Thoracic aorta (tissue), 2 donors: ENCODE results near the gene PKNOX2. TPM values are rescaled to one million over a fixed set of nuclear protein-coding genes. Genes with fewer than 3 reads are reported as not detected.

Source experiments
- ATAC-seq: fragments of 150-250 bp; one replicate; pipeline ENCODE4 v1.8.0; 2017; ENCODE audit warnings: low read depth; ENCODE audit not compliant: insufficient number of reproducible peaks, low FRiP score
- DNase-seq: peaks from one replicate; pipeline ENCODE4 v3.0.0-alpha.2; 2020; ENCODE audit warnings: low spot score
- H3K27ac ChIP-seq, 2 donors: fragments of 200-600 bp; sonication (generic); 1 replicate in 1 of 2; 2 replicates in 1 of 2; pipeline ENCODE4 v1.5.1; 2016; ENCODE audit warnings: mild to moderate bottlenecking in 2 of 2, moderate library complexity in 2 of 2
- H3K27me3 ChIP-seq: fragments of 200-600 bp; sonication (generic); replicated peaks from 2 replicates; pipeline ENCODE4 v1.6.0; 2016; ENCODE audit warnings: mild to moderate bottlenecking; ENCODE audit not compliant: insufficient read depth
- H3K36me3 ChIP-seq: fragments of 200-600 bp; sonication (generic); one replicate; pipeline ENCODE4 v1.5.1; 2016
- H3K4me1 ChIP-seq, 2 donors: fragments of 200-600 bp; sonication (generic); 1 replicate in 1 of 2; 2 replicates in 1 of 2; pipeline versions ENCODE4 v1.5.1 to v1.6.0; 2016; ENCODE audit warnings: low read depth in 2 of 2, mild to moderate bottlenecking in 1 of 2; ENCODE audit not compliant: control insufficient read depth in 1 of 2
- H3K4me3 ChIP-seq: fragments of 200-600 bp; sonication (generic); 2 replicates; pipeline ENCODE4 v1.5.1; 2016; ENCODE audit warnings: mild to moderate bottlenecking
- H3K9me3 ChIP-seq: fragments of 200-600 bp; sonication (generic); 2 replicates; pipeline ENCODE4 v1.5.1; 2016
- total RNA-seq, 2 donors: library from RNA; depleted of rRNA; stranded (reverse); fragments of >200 nt; gene quantifications; one replicate each; pipeline versions ENCODE4 v1.1.0 to v1.2.3, GENCODE V29; 2016
- TF ChIP-seq, protein P1 (sequence below): fragments of 200-600 bp; sonication (generic); IDR thresholded peaks from one replicate; pipeline ENCODE4 v1.5.1; 2019; ENCODE audit warnings: antibody characterized with exemption

The PKNOX2 gene
- total RNA-seq, 2 donors from 2014 or later = 1.4 to 9.2 TPM

DNA sequence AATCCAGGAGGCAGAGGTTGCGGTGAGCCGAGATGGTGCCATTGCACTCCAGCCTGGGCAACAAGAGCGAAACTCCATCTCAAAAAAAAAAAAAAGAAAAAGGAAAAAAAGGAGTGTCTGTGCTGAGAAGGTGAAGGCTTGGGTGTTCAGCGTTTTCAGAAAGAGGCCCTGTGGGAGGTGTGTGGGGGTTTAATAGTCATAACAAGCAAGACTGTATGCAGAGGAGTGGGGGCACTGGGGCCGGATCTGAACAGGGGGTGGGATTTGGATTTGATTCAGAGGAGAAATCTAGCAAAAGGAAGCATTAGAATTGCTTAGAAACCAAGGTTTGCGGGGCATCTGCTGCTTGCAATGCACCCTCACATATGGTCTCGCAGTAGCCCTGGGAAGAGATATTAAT is 195.5 kb downstream of the PKNOX2 start:
- Histone ChIP-seq H3K4me3 (no peak overlapping the region), H3K27me3 (no peaks in the 10 kb centered on the region), H3K4me1 (no peaks in the 10 kb centered on the region), H3K9me3 (no peaks in the 10 kb centered on the region), H3K36me3 (no peaks in the 10 kb centered on the region), H3K27ac (no peak overlapping the region)
- DNase-seq (no peak), ATAC-seq (no peak)
- TF ChIP-seq, protein P1, sequence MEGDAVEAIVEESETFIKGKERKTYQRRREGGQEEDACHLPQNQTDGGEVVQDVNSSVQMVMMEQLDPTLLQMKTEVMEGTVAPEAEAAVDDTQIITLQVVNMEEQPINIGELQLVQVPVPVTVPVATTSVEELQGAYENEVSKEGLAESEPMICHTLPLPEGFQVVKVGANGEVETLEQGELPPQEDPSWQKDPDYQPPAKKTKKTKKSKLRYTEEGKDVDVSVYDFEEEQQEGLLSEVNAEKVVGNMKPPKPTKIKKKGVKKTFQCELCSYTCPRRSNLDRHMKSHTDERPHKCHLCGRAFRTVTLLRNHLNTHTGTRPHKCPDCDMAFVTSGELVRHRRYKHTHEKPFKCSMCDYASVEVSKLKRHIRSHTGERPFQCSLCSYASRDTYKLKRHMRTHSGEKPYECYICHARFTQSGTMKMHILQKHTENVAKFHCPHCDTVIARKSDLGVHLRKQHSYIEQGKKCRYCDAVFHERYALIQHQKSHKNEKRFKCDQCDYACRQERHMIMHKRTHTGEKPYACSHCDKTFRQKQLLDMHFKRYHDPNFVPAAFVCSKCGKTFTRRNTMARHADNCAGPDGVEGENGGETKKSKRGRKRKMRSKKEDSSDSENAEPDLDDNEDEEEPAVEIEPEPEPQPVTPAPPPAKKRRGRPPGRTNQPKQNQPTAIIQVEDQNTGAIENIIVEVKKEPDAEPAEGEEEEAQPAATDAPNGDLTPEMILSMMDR = no peak

GRCh38 chr11:125364121-125364826 is 199.7 kb downstream of the PKNOX2 start:
- Histone ChIP-seq H3K27me3 (no peaks in the 10 kb centered on the region), H3K27ac (no peak overlapping the region), H3K4me3 (no peak overlapping the region), H3K36me3 (no peaks in the 10 kb centered on the region), H3K4me1 (no peaks in the 10 kb centered on the region), H3K9me3 (no peaks in the 10 kb centered on the region)
- ATAC-seq (no peak), DNase-seq (no peak)
- TF ChIP-seq, protein P1 = no peak

DNA sequence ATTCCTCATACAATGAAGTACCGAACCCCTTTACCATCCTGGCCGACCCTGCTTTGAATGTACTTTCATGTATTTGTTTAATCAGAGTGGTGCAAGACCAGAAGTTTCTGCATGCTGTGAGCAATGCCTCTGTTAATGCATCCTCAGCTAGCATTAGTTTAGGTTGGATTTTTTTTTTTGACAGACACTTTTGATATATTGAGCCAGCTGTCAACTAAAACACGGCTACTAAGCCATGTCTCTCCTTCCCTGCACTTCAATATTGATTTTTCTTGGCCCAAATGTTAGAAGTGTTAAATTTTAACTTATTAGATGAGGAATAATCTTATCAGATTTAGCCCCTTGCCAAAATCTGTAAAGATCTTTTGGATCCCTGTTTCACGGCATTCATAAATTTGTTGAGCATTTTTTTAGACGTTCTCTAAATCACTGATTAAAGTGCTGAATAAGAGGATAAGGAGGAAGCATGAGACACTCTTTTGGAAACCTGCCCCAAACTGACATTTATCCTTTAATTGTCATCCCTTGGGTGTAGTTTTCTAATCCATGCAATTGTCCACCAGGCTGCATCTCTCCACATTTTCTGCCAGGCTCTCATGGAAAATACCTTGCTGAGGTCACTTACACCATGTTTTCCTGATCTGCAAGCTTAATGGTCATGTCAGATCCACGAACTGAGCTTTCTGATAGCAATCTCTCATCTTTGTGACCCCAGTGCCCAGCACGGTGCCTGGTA is 200.8 kb downstream of the PKNOX2 start:
- no peaks in the 10 kb centered on the region for H3K4me1 ChIP-seq
- H3K27ac ChIP-seq = no peak overlapping the region
- ATAC-seq = no peak
- no peaks in the 10 kb centered on the region for H3K36me3 ChIP-seq
- no peak overlapping the region for H3K4me3 ChIP-seq
- H3K27me3 ChIP-seq = no peaks in the 10 kb centered on the region
- TF ChIP-seq, protein P1 = no peak
- DNase-seq = no peak
- no peaks in the 10 kb centered on the region for H3K9me3 ChIP-seq

- H3K4me3 ChIP-seq = no peak overlapping the region
- no peak overlapping the region for H3K27ac ChIP-seq
- TF ChIP-seq, protein P1 = no peak
- H3K27me3 ChIP-seq = no peaks in the 10 kb centered on the region
- no peak for DNase-seq
- no peak for ATAC-seq
- no peaks in the 10 kb centered on the region for H3K36me3 ChIP-seq
- no peaks in the 10 kb centered on the region for H3K4me1 ChIP-seq
- H3K9me3 ChIP-seq = no peaks in the 10 kb centered on the region
Measured at GRCh38 chr11:125367710-125368109, 203.2 kb downstream of the PKNOX2 start.

GRCh38 chr11:125368757-125369156 is 204.2 kb downstream of the PKNOX2 start:
- Histone ChIP-seq H3K9me3 (no peaks in the 10 kb centered on the region), H3K36me3 (no peaks in the 10 kb centered on the region), H3K4me1 (peaks cover 4 to 7% of the 10 kb centered on the region in 2 donors), H3K27me3 (no peaks in the 10 kb centered on the region), H3K27ac (no peak overlapping the region), H3K4me3 (no peak overlapping the region)
- ATAC-seq = no peak
- TF ChIP-seq, protein P1 = no peak
- no peak for DNase-seq
